Hematopoietic multipotent progenitor cell treated with erythropoietin and hydrocortisone succinate and interleukin-3 and kit ligand, for 17 days (in vitro differentiated cells): ENCODE data around the gene ESRP2.

Experiments used
- DNase-seq: peaks from one replicate; pipeline ENCODE4 v3.0.0-alpha.2; 2015; ENCODE audit warnings: low spot score

The ESRP2 gene

GRCh38 chr16:68235887-68236136, at the start of gene ESRP2:
ESRP2 (minus strand) TSS chr16:68236127; CDS start chr16:68236045, 82 bp downstream.
- DNase-seq: no peak

- DNase-seq: no peak
These were observed 49.8 kb upstream of the ESRP2 start for GRCh38 chr16:68285683-68286082.

GRCh38 chr16:68284847-68285246, 48.9 kb upstream of the ESRP2 start:
- DNase-seq: no peak

- DNase-seq: no peak
These were observed 48.1 kb upstream of the ESRP2 start for GRCh38 chr16:68283801-68284598.

GRCh38 chr16:68283346-68283745, 47.4 kb upstream of the ESRP2 start:
- DNase-seq: no peak

- DNase-seq: no peak
These were observed 46.1 kb upstream of the ESRP2 start for GRCh38 chr16:68282064-68282452.

- DNase-seq: no peak
These were observed 45.6 kb upstream of the ESRP2 start for GRCh38 chr16:68281368-68282063.

GRCh38 chr16:68279726-68280558, 44.0 kb upstream of the ESRP2 start:
- no peak for DNase-seq

GRCh38 chr16:68276223-68276622, 40.3 kb upstream of the ESRP2 start:
- DNase-seq: no peak

- no peak for DNase-seq
These were observed 39.8 kb upstream of the ESRP2 start for GRCh38 chr16:68275611-68276191.

GRCh38 chr16:68274441-68274840, 38.5 kb upstream of the ESRP2 start:
- DNase-seq: no peak

- DNase-seq: no peak
These were observed 38.0 kb upstream of the ESRP2 start for GRCh38 chr16:68273896-68274295.

- DNase-seq: no peak
These were observed 37.5 kb upstream of the ESRP2 start for GRCh38 chr16:68273459-68273858.

GRCh38 chr16:68272507-68273209, 36.7 kb upstream of the ESRP2 start:
- no peak for DNase-seq

- no peak for DNase-seq
These were observed 34.4 kb upstream of the ESRP2 start for GRCh38 chr16:68270353-68270752.

- no peak for DNase-seq
These were observed 33.9 kb upstream of the ESRP2 start for GRCh38 chr16:68269793-68270192.

GRCh38 chr16:68267612-68268405, 31.9 kb upstream of the ESRP2 start:
- no peak for DNase-seq

- DNase-seq: no peak
These were observed 29.4 kb upstream of the ESRP2 start for GRCh38 chr16:68265078-68265920.

- DNase-seq: peak; percentile 89
These were observed 28.5 kb upstream of the ESRP2 start, which contains the start of gene SLC7A6 for GRCh38 chr16:68264128-68265077. SLC7A6 (plus strand) TSS chr16:68264526; CDS start chr16:68274727, 10,201 bp downstream.
